Measurements from ENCODE around the gene ELAVL1. TPM values are rescaled to one million over a fixed set of nuclear protein-coding genes. Genes with fewer than 3 reads are reported as not detected.
"Not testable (repeated sequence)": the region's sequence is repeated elsewhere in the genome, so short reads cannot be mapped to it uniquely, and the experiment has no call there.

Gene ELAVL1
- total RNA-seq, 1 experiment from 2014 or later, result 87.2 TPM

- no peak overlapping the region for H3K9ac ChIP-seq (ENCODE audit: low read length)
- no peak overlapping the region for H3K27ac ChIP-seq (ENCODE audit: low read length)
- ATAC-seq (no peak), DNase-seq (no peak)
- CTCF ChIA-PET, result no interaction called here
- intact Hi-C loops (cut with micrococcal nuclease), result no loop called here
- no TSS peak for BruUV-seq (replicated peaks)
- peaks cover 7% of the 10 kb centered on the region for H3F3A ChIP-seq (ENCODE audit: low read length, unreplicated experiment)
- H3K9me3 ChIP-seq (ENCODE audit: low read length), result no peaks in the 10 kb centered on the region
- no peaks in the 10 kb centered on the region for H3K9me2 ChIP-seq (replicated peaks; ENCODE audit: low read length)
- no peaks in the 10 kb centered on the region for H3K27me3 ChIP-seq (ENCODE audit: low read length)
- TF ChIP-seq EZH2phosphoT487 (IDR thresholded peaks at IDR 0.05; ENCODE audit: borderline replicate concordance, low read length) (no peak), EZH2 (IDR thresholded peaks at IDR 0.05; ENCODE audit: low read length, unreplicated experiment) (no peak), CTCF (conservative IDR thresholded peaks at IDR 0.05; ENCODE audit: low read depth, low read length) (no peak)
- H3K4me1 ChIP-seq (ENCODE audit: insufficient read depth, low read length), result peaks cover 8% of the 10 kb centered on the region; the same call in 1 of the 2 replicates
- POLR2A ChIA-PET (ENCODE audit: unreplicated experiment), result no interaction called here
- no peak overlapping the region for H3K4me2 ChIP-seq (ENCODE audit: low read length)
- no peaks in the 10 kb centered on the region for H4K20me1 ChIP-seq (ENCODE audit: low read length)
- no peaks in the 10 kb centered on the region for H3K79me2 ChIP-seq (ENCODE audit: low read length)
- no peak overlapping the region for H2AFZ ChIP-seq (ENCODE audit: low read length)
- H3K4me3 ChIP-seq (ENCODE audit: low read length), result no peak overlapping the region
- H3K36me3 ChIP-seq (ENCODE audit: low read depth, low read length), result peaks cover 54% of the 10 kb centered on the region
Observed at GRCh38 chr19:7961920-7962626, 43.4 kb downstream of the ELAVL1 start.

DNA sequence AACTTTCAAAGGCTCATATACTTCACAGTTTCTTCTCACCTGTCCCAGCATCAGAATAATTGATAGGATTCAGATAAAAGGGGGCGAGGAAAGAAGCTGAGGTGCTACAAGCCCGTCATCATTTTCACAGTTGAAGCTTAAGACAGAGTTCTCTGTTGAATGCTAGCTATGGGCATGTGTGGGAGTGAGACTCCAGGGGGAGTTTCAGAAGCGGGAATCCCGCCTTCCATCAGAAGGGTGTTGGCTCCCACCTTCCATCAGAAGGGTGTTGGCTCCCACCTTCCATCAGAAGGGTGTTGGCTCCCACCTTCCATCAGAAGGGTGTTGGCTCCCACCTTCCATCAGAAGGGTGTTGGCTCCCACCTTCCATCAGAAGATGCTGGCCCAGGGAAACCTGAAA is 44.4 kb downstream of the ELAVL1 start:
- POLR2A ChIA-PET (ENCODE audit: unreplicated experiment); BruUV-seq (replicated peaks); H2AFZ ChIP-seq (ENCODE audit: low read length); H3K4me3 ChIP-seq (ENCODE audit: low read length); H3K4me1 ChIP-seq (ENCODE audit: insufficient read depth, low read length); ATAC-seq; intact Hi-C loops (cut with micrococcal nuclease); H4K20me1 ChIP-seq (ENCODE audit: low read length); H3K9me3 ChIP-seq (ENCODE audit: low read length); DNase-seq; H3K9me2 ChIP-seq (replicated peaks; ENCODE audit: low read length); H3K4me2 ChIP-seq (ENCODE audit: low read length); H3K27me3 ChIP-seq (ENCODE audit: low read length); H3K79me2 ChIP-seq (ENCODE audit: low read length); H3K27ac ChIP-seq (ENCODE audit: low read length); H3K9ac ChIP-seq (ENCODE audit: low read length); H3F3A ChIP-seq (ENCODE audit: low read length, unreplicated experiment); CTCF ChIA-PET: not testable (repeated sequence)
- peaks cover 44% of the 10 kb centered on the region for H3K36me3 ChIP-seq (ENCODE audit: low read depth, low read length)

DNA sequence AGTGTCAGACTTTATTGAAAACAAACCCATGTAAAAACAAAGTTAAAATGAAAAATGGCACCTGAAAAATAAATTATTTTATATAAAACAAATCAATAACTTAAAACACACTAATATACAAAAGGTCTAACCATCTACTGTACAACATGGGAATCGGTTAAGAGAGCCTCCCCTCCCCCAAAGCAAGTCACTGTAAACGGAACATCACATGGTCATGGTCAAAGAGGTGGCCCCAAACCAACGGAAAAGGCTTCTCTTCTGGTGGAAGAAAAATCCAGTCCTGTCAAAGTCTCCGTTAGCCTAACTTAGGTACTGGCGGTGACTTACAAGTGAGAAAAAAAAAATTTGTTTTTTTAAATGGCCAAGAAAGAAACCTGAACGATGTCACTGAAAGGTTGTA is 46.2 kb downstream of the ELAVL1 start:
- Histone ChIP-seq H2AFZ (ENCODE audit: low read length) (no peak overlapping the region), H3K4me1 (ENCODE audit: insufficient read depth, low read length) (no peaks in the 10 kb centered on the region), H3K9ac (ENCODE audit: low read length) (no peak overlapping the region), H3F3A (ENCODE audit: low read length, unreplicated experiment) (peaks cover 7% of the 10 kb centered on the region), H3K36me3 (ENCODE audit: low read depth, low read length) (peaks cover 34% of the 10 kb centered on the region; the same call in 1 of the 2 replicates), H3K4me3 (ENCODE audit: low read length) (no peak overlapping the region), H3K27ac (ENCODE audit: low read length) (no peak overlapping the region), H3K79me2 (ENCODE audit: low read length) (no peaks in the 10 kb centered on the region), H3K9me2 (replicated peaks; ENCODE audit: low read length) (no peaks in the 10 kb centered on the region), H3K4me2 (ENCODE audit: low read length) (no peak overlapping the region), H3K9me3 (ENCODE audit: low read length) (no peaks in the 10 kb centered on the region), H4K20me1 (ENCODE audit: low read length) (no peaks in the 10 kb centered on the region), H3K27me3 (ENCODE audit: low read length) (no peaks in the 10 kb centered on the region)
- intact Hi-C loops (cut with micrococcal nuclease), result no loop called here
- no TSS peak for BruUV-seq (replicated peaks)
- ChIA-PET POLR2A (ENCODE audit: unreplicated experiment) (interaction anchor here (0.7 kb wide), 1 partner anchor 109 kb away, joined by 3 read pairs; no protein-coding TSS in a partner anchor), CTCF (no interaction called here)
- TF ChIP-seq EZH2phosphoT487 (IDR thresholded peaks at IDR 0.05; ENCODE audit: borderline replicate concordance, low read length), result no peak
- TF ChIP-seq EZH2 (IDR thresholded peaks at IDR 0.05; ENCODE audit: low read length, unreplicated experiment), result no peak
- TF ChIP-seq CTCF (conservative IDR thresholded peaks at IDR 0.05; ENCODE audit: low read depth, low read length), result no peak
- ATAC-seq, result no peak
- DNase-seq, result no peak
